ENCODE measurements around the gene HPSE2.
"Not testable (repeated sequence)": the region's sequence is repeated elsewhere in the genome, so short reads cannot be mapped to it uniquely, and the experiment has no call there.

HPSE2 gene

GRCh38 chr10:99143651-99144050, 92.0 kb downstream of the HPSE2 start:
- no peak for FAIRE-seq

GRCh38 chr10:99143011-99143410, 92.6 kb downstream of the HPSE2 start:
- FAIRE-seq: no peak

DNA sequence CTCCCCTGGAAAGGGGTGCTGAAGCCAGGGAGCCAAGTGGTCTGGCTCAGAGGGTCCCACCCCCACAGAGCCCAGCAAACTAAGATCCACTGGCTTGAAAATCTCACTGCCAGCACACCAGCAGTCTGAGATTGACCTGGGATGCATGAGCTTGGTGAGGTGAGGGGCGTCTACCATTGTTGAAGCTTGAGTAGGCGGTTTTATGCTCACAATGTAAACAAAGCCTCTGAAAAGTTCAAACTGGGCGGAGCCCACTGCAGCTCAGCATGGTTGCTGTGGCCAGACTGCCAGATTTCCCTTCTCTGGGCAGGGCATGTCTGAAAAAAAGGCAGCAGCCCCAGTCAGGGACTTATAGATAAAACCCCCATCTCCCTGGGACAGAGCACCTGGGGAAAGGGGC, 102.8 kb downstream of the HPSE2 start:
- not testable (repeated sequence) for FAIRE-seq

DNA sequence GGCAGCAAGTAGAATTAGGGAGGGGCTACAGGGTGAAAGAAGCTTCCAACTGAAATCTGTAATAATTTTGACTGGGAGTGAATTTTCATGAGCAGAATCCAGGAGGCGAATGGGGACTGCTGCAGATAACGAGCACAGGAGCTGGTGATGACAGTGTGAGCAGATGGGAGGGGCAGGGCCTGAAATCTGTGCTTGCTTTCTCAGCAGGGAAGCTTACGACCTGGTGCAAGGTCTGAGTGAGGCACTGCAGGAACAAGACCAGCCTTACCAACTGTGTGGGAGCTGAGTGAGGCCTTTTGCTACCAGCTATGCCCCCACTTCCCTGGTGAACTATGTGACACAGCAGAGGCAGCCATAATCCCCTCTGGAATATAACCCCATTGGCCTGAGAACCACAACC, 109.8 kb downstream of the HPSE2 start:
- FAIRE-seq: no peak

DNA sequence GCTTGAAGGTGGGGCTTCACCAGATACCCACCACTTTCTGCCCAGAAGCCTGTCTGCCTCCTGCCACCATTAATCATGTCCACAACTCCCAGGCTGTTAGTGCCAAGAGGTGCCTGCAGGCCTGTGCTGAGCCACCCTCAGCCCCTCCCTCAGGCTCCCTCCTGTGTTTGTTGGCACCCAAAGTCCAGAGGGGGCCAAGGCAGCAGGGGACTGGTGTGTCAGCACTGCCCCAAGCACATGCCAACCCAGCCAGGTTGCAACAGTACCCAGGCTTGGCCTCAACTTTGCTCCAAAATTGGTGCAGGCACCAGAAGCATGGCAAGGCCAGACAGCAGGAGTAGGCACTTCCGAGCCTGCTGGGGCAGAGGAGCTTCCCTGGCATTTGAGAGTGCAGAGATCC, 111.3 kb downstream of the HPSE2 start:
- FAIRE-seq: no peak

DNA sequence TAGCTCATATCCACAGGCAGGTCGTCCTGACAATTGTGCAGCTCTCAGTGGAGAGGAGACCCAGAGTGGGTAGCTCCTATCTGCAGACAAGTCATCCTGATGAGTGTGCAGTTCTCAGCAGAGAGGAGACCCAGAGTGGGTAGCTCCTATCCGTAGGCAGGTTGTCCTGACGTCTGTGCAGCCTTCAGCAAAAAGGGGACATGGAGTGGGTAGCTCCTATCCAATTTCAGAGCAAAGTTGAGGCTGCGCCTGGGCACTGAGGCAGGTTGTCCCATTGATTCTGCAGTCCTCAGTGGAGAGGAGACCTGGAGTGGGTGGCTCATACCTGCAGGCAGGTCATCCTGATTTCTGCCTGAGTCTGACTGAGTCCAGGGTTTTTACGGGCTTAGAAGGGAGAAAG, 111.8 kb downstream of the HPSE2 start:
- no peak for FAIRE-seq

DNA sequence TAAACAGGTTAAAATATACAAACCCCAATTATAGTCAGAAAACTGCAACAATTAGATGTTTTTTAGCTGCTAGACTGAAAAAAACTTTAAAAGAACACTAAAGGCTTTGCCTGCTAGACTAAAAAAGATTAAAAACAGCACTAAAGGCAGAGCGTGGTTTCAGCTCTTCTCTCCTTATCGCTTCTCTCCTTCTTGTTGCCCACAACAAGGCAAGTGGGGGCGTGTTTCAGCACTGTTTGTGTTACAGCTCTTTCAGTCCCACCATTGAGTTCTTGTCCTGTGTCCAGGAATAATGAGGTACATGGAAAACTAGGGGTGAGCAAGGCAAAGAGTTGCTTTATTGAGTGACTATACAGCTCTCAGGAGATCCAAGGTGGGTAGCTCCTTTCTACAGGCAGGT, 112.3 kb downstream of the HPSE2 start:
- no peak for FAIRE-seq

GRCh38 chr10:99119258-99119748, 116.3 kb downstream of the HPSE2 start:
- no peak for FAIRE-seq

DNA sequence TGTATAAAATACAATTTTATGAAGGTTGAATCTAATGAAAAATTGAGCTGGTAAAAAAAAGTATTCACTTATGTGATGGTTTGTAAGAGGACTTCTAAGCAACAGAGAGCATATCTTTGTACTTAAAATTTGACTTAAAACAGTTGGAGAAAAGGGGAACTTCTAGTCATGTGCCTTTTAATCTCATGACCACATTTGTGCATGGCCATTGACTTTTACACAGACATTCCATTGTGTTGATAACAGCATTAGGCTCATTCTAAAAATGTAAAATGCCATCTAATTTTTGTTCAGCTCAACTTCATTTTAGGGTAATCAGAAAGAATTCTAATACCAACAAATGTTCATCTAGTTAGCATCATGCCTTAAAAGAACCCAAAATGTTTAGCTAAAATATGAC, 119.9 kb downstream of the HPSE2 start:
- no peak for FAIRE-seq

DNA sequence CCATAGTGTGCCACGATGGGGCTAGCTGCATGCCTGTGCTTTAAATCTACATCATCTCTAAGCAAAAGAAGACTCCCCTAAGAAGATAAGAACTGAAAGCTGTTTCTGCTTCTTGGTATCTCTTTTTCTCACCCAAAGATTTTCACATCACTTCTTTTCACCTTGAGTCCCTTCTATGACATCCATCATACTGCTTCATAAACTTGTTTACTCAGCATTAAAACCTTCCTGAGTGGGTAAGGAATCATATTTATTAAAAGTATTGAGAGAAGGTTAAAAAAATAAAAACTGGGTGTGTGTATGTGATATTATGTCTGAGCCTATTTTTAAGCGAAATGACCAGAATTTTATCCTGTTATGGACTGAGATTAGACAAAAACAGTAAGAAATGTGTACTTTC, 150.3 kb downstream of the HPSE2 start:
- no peak for FAIRE-seq

- FAIRE-seq: no peak
Measured at GRCh38 chr10:99084161-99084560, 151.5 kb downstream of the HPSE2 start.

GRCh38 chr10:99080275-99080945, 155.2 kb downstream of the HPSE2 start:
- FAIRE-seq: no peak

GRCh38 chr10:99062591-99062990, 173.1 kb downstream of the HPSE2 start:
- FAIRE-seq: no peak

GRCh38 chr10:99058762-99059161, 176.9 kb downstream of the HPSE2 start:
- no peak for FAIRE-seq

DNA sequence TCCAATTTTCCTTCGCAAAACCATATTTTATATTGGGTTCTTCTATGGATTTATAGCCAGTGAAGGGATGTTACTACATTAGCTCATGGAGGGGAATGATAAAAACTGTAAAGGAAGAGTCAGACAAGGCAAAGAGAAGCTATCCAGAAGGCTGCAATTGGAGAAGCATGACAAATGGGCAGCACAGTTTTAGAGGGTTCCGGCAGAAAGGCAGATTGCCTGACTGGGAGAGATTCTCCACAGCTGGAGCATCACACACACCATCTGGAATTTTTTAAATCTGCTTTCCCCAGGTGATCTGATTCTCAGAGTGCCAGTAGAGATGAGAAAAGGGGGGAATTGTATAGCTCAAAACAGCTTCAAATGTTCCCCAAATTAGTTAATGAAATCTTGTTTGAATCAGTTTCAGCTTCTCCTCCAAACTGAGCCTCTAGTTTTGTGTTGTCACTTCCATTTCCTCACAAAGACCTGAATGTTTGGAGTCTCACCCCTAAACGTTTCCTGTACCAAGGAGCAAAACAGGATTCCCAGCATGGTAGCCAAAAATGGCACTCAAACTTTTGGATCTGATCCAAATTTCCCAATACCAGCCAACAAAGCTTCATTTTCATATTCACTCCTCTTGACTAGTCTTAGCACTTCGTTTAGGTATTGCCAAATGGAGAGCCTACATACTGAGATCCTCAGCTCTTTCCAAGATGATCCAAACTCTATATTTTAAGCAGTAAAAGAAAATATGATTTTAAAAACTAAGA, 177.5 kb downstream of the HPSE2 start:
- no peak for FAIRE-seq

DNA sequence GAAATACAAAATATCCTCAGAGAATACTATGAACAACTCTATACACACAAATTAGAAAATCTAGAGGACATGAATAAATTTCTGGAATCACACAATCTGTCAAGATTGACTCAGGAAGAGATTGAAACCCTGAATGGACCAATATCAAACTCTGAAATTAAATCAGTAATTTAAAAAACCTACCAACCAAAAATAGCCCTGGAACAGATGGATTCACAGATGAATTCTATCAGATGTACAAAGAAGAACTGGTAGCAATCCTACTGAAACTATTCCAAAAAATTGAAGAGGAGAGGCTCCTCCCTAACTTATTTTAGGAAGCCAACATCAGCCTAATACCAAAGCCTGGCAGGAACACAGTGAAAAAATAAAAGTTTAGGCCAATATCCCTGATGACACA, 190.0 kb downstream of the HPSE2 start:
- no peak for FAIRE-seq

DNA sequence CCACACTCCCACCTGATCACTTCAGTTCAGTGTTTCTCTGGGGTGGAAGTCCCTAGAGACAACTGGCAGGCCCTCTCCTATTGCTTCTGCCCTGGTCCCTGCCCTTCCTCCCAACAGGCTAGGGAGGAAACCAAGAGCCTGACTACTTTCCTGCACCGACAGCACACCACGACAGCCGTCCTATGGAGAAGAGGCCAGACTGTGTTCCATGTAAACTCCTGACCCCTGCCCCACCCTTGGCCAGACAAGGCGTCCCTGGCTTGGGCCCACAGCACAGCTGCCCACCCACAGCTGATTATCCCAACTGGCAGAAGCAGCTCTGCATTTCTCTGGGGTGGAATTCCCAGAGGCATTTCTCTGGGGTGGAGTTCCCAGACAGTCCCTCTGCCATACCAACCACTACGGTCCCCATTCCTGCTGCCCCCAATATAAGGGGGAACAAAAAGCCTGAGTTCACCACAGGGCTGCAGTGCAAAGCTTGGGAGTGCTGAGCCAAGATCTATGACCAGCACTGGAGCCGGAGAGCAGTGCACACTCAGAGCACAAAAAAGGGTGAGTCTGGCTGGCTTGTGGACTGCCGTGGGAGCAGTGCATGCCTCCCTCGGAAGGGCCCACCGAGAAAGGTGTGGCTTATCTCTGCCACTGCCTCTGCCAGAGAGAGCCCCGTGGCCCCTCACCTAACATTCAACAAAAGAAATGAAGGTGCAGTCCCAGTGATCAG, 193.4 kb downstream of the HPSE2 start:
- no peak for FAIRE-seq

DNA sequence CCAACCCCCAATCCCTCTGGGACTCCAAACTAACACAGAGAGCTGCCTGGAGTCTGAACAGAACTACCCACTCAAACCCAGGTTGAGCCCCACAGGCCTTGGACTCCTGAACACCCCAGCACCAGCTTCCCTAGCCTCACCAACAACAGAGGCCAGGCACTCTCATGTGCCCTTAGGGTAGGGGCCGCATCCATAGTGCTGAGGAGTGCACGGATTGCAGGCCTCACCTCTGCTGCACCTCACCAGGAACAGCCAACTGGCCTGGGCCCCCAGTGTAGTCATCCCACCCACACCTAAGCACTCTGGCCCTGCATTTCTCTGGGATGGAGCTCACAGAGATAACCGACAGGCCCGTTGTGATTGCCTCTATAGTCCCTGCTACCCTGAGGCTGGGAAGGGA, 194.2 kb downstream of the HPSE2 start:
- FAIRE-seq: no peak

DNA sequence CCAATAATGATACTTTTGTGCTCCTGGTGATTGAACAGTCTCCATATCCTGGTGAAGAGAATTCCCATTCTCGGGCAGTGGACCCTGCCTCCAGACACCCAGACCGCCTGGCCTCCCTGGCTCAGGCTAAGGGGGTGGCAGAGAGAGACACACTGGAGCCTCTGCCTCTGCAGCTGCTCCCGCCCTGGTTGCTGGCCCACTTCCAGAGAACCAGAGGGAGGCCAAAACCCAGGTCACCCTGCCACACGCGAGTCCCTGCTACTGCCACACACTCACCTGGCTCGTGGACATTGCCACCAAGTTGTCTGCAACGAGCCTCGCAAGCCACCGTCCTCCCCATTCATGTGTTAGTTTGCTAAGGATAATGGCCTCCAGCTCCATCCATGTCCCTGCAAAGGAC, 221.8 kb downstream of the HPSE2 start:
- FAIRE-seq: no peak

DNA sequence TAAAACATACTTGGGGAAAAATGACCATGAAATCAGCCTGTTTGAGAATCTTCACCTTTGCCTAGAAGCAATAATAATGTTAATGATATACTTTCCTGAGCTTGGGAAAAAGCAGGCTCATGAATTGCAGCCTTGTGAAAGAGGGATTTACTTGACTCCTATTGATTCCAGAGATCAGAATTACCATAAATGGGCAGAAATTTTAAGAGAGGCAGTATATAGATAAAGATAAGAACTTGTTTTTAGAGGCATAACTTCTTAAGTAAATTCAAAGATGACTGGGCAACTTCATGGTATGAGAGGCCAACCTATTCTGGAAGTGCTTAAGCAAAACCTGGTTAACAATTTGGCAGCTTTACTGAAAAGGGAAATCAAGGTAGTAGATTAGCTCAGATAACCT, 225.4 kb downstream of the HPSE2 start:
- no peak for FAIRE-seq

GRCh38 chr10:99008054-99008453, 227.6 kb downstream of the HPSE2 start:
- peak; percentile 97 for FAIRE-seq

DNA sequence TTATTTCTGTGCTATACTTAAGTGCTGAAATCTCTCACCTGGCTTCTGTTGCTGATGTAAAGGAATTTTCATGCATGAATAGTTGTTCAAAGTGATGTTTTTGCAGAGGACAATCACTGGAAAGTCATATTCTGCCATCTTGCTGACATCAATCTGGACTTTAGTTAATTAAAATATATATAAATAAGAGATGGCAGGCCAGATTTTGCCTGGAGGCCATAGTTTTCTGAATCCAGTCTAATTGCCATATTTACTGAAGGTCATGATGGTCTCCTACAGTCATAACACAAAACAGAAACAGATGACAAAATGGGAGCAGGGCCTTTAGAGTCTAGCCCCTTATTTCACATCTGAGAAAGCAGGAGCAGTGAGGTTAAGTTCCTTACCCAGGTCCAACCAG, 228.2 kb downstream of the HPSE2 start:
- peak; percentile 31 for FAIRE-seq

DNA sequence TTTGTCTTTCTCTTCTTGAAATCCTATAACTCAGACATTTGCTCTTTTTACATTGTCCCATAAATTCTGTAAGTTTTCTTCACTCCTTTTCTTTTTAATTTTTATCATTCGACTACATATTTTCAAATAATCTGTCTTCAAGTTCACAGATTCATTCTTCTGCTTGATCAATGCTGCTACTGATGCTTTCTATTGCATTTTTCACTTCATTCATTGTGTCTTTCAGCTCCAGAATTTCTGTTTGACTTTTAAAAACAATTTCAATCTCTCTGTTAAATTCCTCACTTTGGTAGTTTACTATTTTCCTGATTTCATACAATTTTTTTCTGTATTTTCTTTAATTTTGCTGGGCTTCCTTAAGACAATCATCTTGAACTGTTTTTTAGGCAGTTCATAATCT, 230.4 kb downstream of the HPSE2 start:
- no peak for FAIRE-seq

DNA sequence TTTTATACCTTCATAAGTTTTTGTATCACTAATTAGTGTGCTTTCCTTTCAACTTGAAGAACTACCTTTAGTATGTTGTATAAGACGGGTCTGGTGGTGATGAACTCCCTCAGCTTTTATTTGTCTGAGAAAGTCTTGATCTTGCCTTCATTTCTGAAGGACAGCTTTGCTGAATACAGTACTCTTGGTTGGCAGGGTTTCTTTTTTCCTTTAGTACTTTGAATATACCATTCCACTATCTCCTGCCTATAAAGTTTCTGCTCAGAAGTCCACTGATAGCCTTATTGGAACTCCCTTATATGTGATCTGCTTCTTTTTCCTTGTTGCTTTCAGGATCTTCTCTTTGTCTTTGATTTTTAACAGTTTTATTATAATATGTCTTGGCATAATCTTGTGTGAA, 230.9 kb downstream of the HPSE2 start:
- no peak for FAIRE-seq
